ENCODE data around the gene ZG16.
"Not testable (repeated sequence)": the region's sequence is repeated elsewhere in the genome, so short reads cannot be mapped to it uniquely, and the experiment has no call there.

ZG16 gene

DNA sequence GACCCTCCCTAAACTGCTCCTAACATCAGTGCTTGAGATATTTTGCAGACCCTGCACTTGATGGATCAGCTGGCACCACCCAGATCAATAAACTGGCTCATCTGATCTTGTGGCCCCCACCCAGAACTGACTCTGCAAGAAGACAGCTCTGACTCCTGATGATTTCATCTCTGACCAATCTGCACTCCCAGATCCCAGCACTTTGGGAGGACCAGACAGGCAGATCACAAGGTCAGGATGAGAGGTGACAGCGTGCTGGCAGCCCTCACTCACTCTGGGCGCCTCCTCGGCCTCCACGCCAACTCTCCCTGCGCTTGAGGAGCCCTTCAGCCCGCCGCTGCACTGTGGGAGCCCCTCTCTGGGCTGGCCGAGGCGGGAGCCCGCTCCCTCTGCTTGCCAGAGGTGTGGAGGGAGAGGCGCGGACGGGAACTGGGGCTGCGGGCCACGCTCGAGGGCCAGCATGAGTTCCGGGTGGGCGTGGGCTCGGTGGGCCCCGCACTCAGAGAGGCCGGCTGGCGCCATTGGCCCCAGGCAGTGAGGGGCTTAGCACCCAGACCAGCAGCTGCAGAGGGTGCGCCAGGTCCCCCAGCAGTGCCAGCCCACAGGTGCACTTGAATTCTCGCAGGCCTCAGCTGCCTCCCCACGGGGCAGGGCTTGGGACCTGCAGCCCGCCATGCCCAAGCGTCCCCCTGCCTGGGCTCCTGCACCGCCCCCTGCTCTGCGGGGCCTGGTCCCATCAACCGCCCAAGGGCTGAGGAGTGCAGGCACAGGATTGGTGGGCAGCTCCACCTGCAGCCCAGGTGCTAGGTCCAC is 29.9 kb upstream of the ZG16 start:
- Histone ChIP-seq H3K36me3 (ENCODE audit: insufficient read depth, low read length) (no peaks in the 10 kb centered on the region; the same call in 1 of the 2 replicates), H3K4me2 (ENCODE audit: low read length) (no peak overlapping the region)

DNA sequence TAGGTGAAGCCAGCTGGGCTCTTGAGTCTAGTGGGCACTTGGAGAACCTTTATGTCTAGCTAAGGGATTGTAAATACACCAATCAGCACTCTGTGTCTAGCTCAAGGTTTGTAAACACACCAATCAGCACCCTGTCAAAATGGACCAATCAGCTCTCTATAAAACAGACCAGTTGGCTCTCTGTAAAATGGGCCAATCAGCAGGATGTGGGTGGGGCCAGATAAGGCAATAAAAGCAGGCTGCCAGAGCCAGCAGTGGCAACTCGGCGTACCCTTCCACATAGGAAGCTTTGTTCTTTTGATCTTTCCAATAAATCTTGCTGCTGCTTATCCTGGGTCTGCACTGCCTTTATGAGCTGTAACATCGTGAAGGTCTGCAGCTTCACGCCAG is 29.3 kb upstream of the ZG16 start:
- not testable (repeated sequence) for H2AFZ ChIP-seq (ENCODE audit: low read length); H3F3A ChIP-seq (ENCODE audit: insufficient read depth, low read length); H3K79me2 ChIP-seq (ENCODE audit: insufficient read depth, low read length); H3K27me3 ChIP-seq (ENCODE audit: insufficient read depth, low read length); H3K27ac ChIP-seq (ENCODE audit: low read depth, low read length, poor library complexity, severe bottlenecking); H3K4me3 ChIP-seq (ENCODE audit: low read depth, low read length, poor library complexity, severe bottlenecking); H3K9me3 ChIP-seq (ENCODE audit: low read length); H3K4me1 ChIP-seq (ENCODE audit: insufficient read depth, low read length, severe bottlenecking); H3K9ac ChIP-seq (ENCODE audit: low read length); H3K9me2 ChIP-seq (ENCODE audit: low read depth, low read length); H3K36me3 ChIP-seq (ENCODE audit: insufficient read depth, low read length); H3K4me2 ChIP-seq (ENCODE audit: low read length); H4K20me1 ChIP-seq (ENCODE audit: insufficient read depth, low read length)

More for the DNA sequence above, 29.9 kb upstream of the ZG16 start:
- H3F3A ChIP-seq (ENCODE audit: insufficient read depth, low read length), result no peaks in the 10 kb centered on the region
- TF ChIP-seq EZH2 (IDR thresholded peaks at IDR 0.05; ENCODE audit: borderline replicate concordance, low read length), result no peak
- TF ChIP-seq, protein P1, sequence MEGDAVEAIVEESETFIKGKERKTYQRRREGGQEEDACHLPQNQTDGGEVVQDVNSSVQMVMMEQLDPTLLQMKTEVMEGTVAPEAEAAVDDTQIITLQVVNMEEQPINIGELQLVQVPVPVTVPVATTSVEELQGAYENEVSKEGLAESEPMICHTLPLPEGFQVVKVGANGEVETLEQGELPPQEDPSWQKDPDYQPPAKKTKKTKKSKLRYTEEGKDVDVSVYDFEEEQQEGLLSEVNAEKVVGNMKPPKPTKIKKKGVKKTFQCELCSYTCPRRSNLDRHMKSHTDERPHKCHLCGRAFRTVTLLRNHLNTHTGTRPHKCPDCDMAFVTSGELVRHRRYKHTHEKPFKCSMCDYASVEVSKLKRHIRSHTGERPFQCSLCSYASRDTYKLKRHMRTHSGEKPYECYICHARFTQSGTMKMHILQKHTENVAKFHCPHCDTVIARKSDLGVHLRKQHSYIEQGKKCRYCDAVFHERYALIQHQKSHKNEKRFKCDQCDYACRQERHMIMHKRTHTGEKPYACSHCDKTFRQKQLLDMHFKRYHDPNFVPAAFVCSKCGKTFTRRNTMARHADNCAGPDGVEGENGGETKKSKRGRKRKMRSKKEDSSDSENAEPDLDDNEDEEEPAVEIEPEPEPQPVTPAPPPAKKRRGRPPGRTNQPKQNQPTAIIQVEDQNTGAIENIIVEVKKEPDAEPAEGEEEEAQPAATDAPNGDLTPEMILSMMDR (IDR thresholded peaks at IDR 0.05; ENCODE audit: low read length), result no peak
- no peak overlapping the region for H3K4me3 ChIP-seq (ENCODE audit: low read depth, low read length, poor library complexity, severe bottlenecking)
- no peaks in the 10 kb centered on the region for H3K9me2 ChIP-seq (ENCODE audit: low read depth, low read length)
- H2AFZ ChIP-seq (ENCODE audit: low read length), result no peak overlapping the region
- H3K27ac ChIP-seq (ENCODE audit: low read depth, low read length, poor library complexity, severe bottlenecking), result no peak overlapping the region
- no peaks in the 10 kb centered on the region for H4K20me1 ChIP-seq (ENCODE audit: insufficient read depth, low read length)
- peaks cover 9% of the 10 kb centered on the region for H3K4me1 ChIP-seq (ENCODE audit: insufficient read depth, low read length, severe bottlenecking)
- H3K9me3 ChIP-seq (ENCODE audit: low read length), result no peaks in the 10 kb centered on the region
- H3K9ac ChIP-seq (ENCODE audit: low read length), result no peak overlapping the region
- H3K27me3 ChIP-seq (ENCODE audit: insufficient read depth, low read length), result no peaks in the 10 kb centered on the region; the same call in 1 of the 2 replicates
- no peaks in the 10 kb centered on the region for H3K79me2 ChIP-seq (ENCODE audit: insufficient read depth, low read length)

DNA sequence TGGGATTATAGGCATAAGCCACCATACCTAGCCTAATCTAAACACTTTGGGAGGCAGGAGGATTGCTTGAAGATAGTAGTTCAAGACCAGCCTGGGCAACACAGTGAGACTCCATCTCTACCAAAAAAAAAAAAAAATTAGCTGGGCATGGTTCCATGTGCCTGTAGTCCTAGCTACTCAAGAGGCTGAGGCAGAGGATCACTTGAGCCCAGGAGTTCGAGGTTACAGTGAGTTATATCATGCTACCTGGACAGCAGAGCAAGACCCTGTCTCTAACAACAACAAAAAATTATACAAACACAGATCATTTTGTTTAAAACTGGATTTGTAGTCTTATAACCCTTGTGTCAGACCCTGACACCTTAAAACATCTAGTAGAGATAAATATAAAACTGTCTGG is 24.5 kb upstream of the ZG16 start:
- Histone ChIP-seq H3K9me2 (ENCODE audit: low read depth, low read length) (no peaks in the 10 kb centered on the region), H4K20me1 (ENCODE audit: insufficient read depth, low read length) (no peaks in the 10 kb centered on the region), H3F3A (ENCODE audit: insufficient read depth, low read length) (no peaks in the 10 kb centered on the region), H3K4me3 (ENCODE audit: low read depth, low read length, poor library complexity, severe bottlenecking) (no peak overlapping the region), H3K79me2 (ENCODE audit: insufficient read depth, low read length) (no peaks in the 10 kb centered on the region), H3K4me2 (ENCODE audit: low read length) (no peak overlapping the region), H3K9ac (ENCODE audit: low read length) (no peak overlapping the region), H3K36me3 (ENCODE audit: insufficient read depth, low read length) (no peaks in the 10 kb centered on the region; the same call in 1 of the 2 replicates), H3K27ac (ENCODE audit: low read depth, low read length, poor library complexity, severe bottlenecking) (no peak overlapping the region), H3K4me1 (ENCODE audit: insufficient read depth, low read length, severe bottlenecking) (peaks cover 3% of the 10 kb centered on the region), H3K9me3 (ENCODE audit: low read length) (no peaks in the 10 kb centered on the region), H3K27me3 (ENCODE audit: insufficient read depth, low read length) (no peaks in the 10 kb centered on the region; the same call in 1 of the 2 replicates), H2AFZ (ENCODE audit: low read length) (no peak overlapping the region)
- TF ChIP-seq, protein P1 (IDR thresholded peaks at IDR 0.05; ENCODE audit: low read length), result no peak

DNA sequence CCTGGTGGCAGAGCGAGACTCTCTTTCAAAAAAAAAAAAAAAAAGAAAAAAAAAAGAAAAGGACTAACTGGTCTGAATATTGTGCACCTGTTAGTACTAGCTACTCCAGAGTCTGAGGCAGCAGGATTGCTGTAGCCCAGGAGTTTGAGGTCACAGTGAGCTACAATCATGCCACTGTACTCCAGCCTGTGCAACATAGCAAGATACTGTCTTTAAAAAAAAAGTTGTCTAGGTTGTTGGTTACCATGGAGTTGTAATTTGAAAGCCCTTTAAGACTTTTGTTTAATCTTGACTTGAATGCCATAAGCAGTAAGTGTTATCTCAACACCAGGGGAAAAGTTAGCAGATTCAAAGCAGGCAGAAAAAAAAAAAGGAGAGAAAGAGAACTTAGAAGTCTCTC is 21.4 kb upstream of the ZG16 start:
- no peak overlapping the region for H3K9ac ChIP-seq (ENCODE audit: low read length)
- no peaks in the 10 kb centered on the region for H4K20me1 ChIP-seq (ENCODE audit: insufficient read depth, low read length)
- no peak for TF ChIP-seq EZH2 (IDR thresholded peaks at IDR 0.05; ENCODE audit: borderline replicate concordance, low read length)
- TF ChIP-seq, protein P1 (IDR thresholded peaks at IDR 0.05; ENCODE audit: low read length), result no peak

DNA sequence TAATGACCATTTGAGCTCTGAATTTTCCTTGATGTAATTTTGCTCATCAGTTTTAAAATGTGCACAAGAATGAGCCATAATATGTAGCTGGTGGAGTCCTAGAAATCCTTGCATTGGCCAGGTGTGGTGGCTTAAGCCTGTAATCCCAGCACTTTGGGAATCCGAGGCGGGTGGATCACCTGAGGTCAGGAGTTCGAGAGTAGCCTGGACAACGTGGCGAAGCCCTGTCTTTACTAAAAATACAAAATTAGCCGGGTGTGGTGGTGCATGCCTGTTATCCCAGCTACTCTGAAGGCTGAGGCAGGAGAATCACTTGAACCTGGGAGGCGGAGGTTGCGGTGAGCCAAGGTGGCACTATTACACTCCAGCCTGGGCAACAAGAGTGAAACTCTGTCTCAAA is 21.0 kb upstream of the ZG16 start:
- H2AFZ ChIP-seq (ENCODE audit: low read length); H3K4me2 ChIP-seq (ENCODE audit: low read length); H3K4me3 ChIP-seq (ENCODE audit: low read depth, low read length, poor library complexity, severe bottlenecking); H3K27me3 ChIP-seq (ENCODE audit: insufficient read depth, low read length); H3F3A ChIP-seq (ENCODE audit: insufficient read depth, low read length); H3K9me3 ChIP-seq (ENCODE audit: low read length); H3K27ac ChIP-seq (ENCODE audit: low read depth, low read length, poor library complexity, severe bottlenecking); H3K36me3 ChIP-seq (ENCODE audit: insufficient read depth, low read length); H3K9me2 ChIP-seq (ENCODE audit: low read depth, low read length); H3K79me2 ChIP-seq (ENCODE audit: insufficient read depth, low read length); H4K20me1 ChIP-seq (ENCODE audit: insufficient read depth, low read length); H3K4me1 ChIP-seq (ENCODE audit: insufficient read depth, low read length, severe bottlenecking); H3K9ac ChIP-seq (ENCODE audit: low read length): not testable (repeated sequence)

More for the DNA sequence above, 21.4 kb upstream of the ZG16 start:
- Histone ChIP-seq H3K27me3 (ENCODE audit: insufficient read depth, low read length) (no peaks in the 10 kb centered on the region), H3K9me3 (ENCODE audit: low read length) (no peaks in the 10 kb centered on the region), H3K4me1 (ENCODE audit: insufficient read depth, low read length, severe bottlenecking) (peaks cover 3% of the 10 kb centered on the region), H2AFZ (ENCODE audit: low read length) (no peak overlapping the region), H3K4me2 (ENCODE audit: low read length) (no peak overlapping the region), H3K4me3 (ENCODE audit: low read depth, low read length, poor library complexity, severe bottlenecking) (no peak overlapping the region), H3K27ac (ENCODE audit: low read depth, low read length, poor library complexity, severe bottlenecking) (no peak overlapping the region), H3F3A (ENCODE audit: insufficient read depth, low read length) (no peaks in the 10 kb centered on the region), H3K36me3 (ENCODE audit: insufficient read depth, low read length) (no peaks in the 10 kb centered on the region), H3K9me2 (ENCODE audit: low read depth, low read length) (no peaks in the 10 kb centered on the region), H3K79me2 (ENCODE audit: insufficient read depth, low read length) (no peaks in the 10 kb centered on the region)

Data from OCI-LY1 (cell line).